HG02642 (cell line): ENCODE data around the gene TBC1D7.

ENCODE experiments used
- ATAC-seq: cut with Tn5 transposase; IDR thresholded peaks from one replicate; pipeline ENCODE4 v1.9.1; 2021; ENCODE audit warnings: mild to moderate bottlenecking; ENCODE audit not compliant: unreplicated experiment, poor library complexity

Gene TBC1D7

GRCh38 chr6:13296536-13296997 is 31.8 kb downstream of the TBC1D7 start:
- no peak for ATAC-seq

GRCh38 chr6:13295576-13295975 is 32.8 kb downstream of the TBC1D7 start:
- ATAC-seq: no peak

DNA sequence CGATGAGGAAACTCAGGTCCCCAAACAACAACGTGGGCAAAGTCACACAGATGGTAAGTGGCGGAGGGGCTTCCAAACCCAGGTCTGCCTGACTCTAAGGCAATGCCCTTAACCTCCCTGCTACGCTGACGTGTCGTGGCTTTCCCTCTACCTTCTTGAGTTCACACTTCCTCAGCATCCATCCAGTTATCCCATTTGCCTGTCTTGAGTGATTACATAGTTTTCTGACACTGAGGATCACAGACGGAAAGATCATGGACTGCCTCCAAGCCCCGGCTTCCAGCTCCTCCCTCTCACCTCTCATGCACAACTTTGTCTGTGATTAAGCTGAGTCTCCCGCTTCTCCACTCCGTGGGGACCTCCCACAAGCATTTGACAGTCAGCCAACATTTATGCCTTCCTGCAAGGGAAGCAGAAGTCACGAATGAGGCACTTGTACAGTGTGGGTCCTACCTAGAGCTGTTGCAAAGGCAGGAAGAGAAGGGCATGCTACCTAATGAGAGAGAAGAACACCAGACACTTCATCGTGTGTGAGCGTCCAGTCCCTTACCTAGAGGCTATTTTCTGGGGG is 33.8 kb downstream of the TBC1D7 start:
- no peak for ATAC-seq

DNA sequence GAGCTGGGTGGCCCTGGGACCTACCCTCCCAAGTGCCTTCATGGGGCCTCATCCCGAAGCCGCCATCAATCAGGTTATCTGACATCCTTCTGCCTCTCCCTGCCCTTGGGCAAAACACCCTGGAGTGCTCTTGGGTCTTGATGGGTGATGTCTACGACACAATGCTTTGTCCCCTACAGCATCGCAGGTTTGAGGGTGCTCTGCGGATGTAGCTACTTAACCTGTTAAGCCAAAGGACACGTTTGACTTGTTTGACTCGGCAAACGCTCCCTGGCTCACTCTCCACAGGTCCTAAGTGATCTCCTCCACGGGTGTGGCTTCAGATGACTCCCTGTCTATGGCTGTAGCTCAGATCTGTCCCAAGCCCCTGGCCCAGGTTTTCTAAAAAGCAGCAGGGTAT is 35.6 kb downstream of the TBC1D7 start:
- no peak for ATAC-seq

DNA sequence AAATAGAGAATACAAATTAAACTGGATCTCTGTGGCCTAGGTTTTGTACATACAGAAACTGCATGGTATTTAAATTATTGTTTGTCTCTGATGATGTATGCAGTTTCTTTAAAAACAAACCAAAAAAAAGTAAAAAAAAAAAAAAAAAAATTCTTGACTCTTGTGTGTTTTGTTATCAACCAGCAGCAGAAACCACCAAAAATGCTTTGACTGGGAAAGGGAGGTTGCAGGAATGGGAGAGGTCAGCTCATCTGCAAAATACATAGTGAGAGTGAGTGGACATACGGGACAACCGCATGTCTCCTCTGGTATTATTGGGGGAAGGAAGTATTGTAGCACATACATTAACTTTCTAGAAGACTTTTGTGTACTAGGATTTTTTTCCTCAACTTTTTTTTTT is 38.0 kb downstream of the TBC1D7 start:
- ATAC-seq: no peak

- no peak for ATAC-seq
Measured at GRCh38 chr6:13289789-13290318, 38.5 kb downstream of the TBC1D7 start.

DNA sequence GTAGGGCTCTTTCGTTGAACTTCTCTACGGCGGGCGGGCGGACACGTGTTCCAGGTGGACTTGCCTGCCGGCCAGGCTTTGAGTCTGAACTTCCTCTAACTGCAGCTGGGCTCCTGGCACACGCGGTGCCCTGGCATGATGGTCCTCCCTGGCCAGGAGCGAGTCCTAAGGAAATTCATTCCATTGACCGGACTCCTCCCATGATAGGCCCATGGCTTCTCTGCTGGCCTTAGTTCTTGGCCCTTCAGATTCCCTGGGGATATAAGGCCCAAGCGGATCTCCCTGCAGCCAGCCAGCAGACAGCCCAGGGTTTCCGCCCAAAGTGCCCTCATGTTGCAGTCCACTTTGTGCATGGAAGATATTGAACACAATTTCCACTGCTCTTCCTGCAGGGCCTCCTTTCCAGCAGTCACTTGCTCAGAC is 39.4 kb downstream of the TBC1D7 start:
- no peak for ATAC-seq

- no peak for ATAC-seq
Measured at GRCh38 chr6:13288481-13288880, 39.9 kb downstream of the TBC1D7 start.

DNA sequence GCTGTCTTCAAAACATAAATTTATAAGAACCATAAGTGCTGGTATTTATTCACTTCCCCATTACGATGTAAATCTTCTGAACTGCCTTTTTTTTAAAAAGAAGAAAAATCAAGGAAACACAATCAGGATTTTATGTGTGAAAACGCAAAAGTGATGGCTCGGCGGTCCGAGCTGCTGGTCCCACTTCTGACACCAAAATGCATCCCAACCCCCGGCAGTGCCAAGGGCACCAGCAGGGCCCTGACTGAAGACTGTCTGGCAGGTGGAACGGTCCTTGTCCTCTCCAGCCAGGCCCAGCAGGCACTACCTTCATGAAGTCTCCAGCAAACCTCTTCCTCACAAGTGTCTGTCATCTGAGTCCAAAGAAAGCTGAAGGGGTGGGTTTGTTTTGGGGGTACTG is 41.2 kb downstream of the TBC1D7 start:
- ATAC-seq: no peak

GRCh38 chr6:13286181-13286580 is 42.2 kb downstream of the TBC1D7 start:
- ATAC-seq: no peak

GRCh38 chr6:13285705-13286104 is 42.6 kb downstream of the TBC1D7 start:
- ATAC-seq: no peak

- no peak for ATAC-seq
Measured at GRCh38 chr6:13284646-13285045, 43.7 kb downstream of the TBC1D7 start.

DNA sequence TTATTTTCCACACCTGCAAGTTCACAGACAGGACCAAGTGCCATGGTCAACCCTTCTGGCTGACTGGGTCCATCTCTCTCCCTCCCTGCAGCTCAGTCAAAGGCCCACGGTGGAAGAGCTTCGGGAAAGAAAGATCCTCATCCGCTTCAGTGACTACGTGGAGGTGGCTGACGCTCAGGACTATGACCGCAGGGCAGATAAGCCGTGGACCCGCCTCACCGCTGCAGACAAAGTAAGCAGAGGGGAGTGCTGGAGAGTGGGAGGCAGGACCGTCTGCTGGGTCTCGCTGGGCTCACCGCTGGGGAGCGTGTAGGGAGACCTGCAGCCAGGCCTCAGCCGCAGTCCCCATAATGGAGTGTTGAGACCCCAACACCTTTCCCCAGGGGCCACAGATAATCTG is 45.0 kb downstream of the TBC1D7 start:
- ATAC-seq: no peak

DNA sequence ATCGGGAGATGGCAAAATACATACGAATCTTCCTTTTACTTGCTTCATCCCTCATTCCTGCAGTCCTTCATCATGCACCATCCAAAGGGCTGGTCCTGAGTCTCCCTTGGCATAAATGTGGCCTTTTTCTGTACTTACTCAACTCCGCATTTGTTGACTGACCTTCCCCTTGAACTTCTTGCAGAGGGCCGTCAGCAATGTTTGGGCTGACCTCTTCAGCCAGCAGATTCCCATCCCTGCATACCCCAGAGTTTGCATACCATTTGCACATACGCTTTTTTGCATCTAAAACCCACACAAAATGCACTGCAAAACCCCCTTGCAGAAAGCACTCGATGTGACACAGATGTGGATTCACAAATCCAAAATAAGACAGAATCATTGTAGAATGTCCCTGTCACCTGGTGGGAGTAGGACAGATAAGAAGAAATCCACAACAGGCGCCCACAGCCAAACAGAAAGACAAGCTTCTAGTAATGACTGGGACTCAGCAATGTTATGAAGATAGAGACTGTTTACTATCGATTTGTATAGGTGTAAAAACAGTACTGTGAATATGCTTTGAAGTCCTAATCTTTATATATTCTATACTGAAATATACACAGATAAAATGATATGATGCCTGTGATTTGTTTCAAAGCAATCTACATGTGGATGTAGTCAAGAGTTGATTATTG is 45.8 kb downstream of the TBC1D7 start:
- ATAC-seq: no peak

- ATAC-seq: no peak
Measured at GRCh38 chr6:13281686-13282085, 46.7 kb downstream of the TBC1D7 start.

DNA sequence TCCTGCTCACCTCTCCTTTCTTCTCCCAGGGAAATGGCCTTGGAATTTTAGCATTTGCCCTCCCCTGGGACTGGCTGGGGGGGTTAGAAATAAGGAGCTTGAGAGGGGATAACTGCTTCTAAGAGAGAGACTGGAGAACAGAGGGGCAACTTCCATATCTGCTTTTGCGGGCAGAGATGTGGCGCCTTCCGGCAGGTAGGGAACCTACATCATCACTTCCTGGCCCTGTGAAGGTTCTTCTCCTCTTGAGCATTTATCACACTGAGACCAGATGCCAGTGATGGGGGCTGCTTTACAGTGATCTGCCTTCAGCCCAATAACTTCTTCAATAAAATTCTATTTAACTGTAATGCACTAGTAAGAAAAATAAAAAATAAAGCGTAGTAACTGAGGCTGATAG is 48.1 kb downstream of the TBC1D7 start:
- ATAC-seq: no peak

DNA sequence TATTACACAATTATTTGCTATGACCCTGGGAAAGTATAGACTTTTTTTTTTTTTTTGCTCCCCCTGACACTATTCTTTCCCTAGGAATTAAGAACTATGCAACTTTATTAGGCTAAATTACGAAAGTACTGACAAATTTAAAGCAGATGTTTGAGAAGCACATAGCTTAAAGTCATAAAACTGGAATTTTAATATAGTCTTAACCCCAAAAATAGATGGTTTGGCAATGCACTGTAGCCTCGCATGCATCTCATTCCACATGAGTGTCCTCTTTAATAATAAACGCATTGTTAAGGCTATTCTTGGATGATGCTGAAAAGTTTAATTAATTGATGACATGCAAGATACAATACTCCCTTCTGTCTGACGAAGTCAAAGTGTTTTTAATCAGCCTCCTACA is 49.3 kb downstream of the TBC1D7 start:
- ATAC-seq: no peak

DNA sequence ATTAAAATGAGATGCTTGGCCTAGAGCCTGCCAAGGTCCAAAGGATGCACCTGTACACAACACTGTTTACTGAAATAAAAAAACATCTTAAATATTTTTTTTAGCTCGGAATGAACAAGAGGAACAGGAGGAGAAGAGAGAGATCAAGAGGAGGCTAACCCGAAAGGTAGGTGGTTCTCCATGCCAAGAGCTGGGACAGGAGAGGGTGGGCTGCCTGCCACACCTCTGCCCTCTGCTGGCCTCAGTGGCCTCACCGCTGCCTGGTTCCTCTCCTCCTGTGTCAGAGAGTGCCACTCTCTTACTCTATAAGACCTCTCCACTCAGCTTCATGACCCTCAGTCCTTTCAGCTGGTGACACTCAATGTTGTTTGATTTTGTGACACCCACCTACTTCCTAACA is 50.2 kb downstream of the TBC1D7 start:
- no peak for ATAC-seq

GRCh38 chr6:13277231-13277630 is 51.1 kb downstream of the TBC1D7 start:
- no peak for ATAC-seq

DNA sequence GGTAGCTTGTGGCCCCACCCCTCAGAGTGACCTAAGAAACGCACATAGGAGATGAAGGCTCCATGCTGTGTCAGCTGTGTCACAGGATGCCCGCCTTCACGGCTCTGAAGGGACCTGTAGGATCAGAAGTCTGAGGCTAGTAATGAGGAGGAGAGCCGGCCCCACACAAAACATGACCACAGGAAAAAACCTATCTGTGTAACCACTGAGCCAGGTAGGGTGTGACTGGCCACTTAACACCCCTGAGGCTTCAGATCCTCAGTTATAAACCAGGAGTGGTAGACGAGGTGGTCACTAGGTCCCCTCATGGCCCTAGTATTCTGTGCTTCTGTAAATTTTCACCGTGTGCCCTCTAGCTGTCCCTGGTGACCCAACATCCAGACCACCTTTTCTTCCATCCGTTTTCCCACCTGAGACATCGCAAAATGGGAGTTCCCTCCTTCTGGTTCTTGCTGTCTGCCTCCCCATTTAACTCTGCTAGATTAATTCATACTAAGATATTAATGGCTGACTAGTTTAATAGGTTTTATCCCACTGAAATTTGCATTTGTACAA is 52.8 kb downstream of the TBC1D7 start:
- no peak for ATAC-seq

DNA sequence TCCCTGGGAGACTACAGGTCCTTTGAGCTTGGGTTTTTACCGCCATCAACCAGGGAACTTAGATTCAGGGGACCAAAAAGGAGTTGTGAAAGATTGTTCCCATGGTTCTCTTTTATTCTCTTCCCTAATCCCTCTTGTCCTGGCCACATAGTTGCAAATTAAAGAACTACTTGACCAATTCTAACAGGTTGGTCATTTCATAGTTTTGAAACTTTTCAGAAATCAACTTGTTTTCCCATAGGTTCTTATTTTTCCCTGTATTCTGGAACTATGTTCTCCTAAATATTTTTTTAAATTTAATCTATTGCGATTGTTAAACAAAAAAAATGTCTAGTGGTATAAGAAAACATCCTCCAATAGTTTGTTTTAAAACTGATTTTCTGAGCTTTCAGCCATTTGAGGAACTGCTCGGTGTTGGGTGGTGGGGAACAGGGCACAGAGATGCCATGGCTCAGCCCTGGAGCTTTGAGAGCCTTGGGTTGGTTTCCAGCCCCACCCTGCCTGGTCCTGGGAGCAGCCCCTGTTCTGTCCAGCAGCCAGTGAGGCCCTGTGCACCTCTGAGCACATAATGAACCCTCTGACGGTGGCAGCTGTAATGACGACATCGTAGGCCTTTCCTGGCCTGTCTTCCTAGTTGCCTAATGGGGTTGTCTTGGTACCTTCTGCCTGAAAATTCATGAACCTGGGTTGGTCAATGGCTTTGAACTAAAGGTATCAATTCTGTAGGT is 53.5 kb downstream of the TBC1D7 start:
- ATAC-seq: no peak
